Hepatocyte (in vitro differentiated cells): ENCODE data around the gene PIAS1. TPM values are rescaled to one million over a fixed set of nuclear protein-coding genes. Genes with fewer than 3 reads are reported as not detected.

ENCODE experiments used
- DNase-seq: peaks from one replicate; pipeline ENCODE4 v3.0.0-alpha.2; 2016; ENCODE audit warnings: low spot score
- H2AFZ ChIP-seq: fragments of 200-600 bp; sonication (generic); 2 replicates; pipeline ENCODE4 v1.6.0; 2016; ENCODE audit warnings: antibody characterized with exemption, mild to moderate bottlenecking
- H3K27ac ChIP-seq: fragments of 200-600 bp; sonication (generic); 2 replicates; pipeline ENCODE4 v1.5.1; 2016; ENCODE audit warnings: mild to moderate bottlenecking
- H3K27me3 ChIP-seq: fragments of 200-600 bp; sonication (generic); 2 replicates; pipeline ENCODE4 v1.6.1; 2016
- H3K36me3 ChIP-seq: fragments of 200-600 bp; sonication (generic); replicated peaks from 2 replicates; pipeline ENCODE4 v1.5.1; 2016; ENCODE audit warnings: low read depth; ENCODE audit not compliant: insufficient read depth
- H3K4me1 ChIP-seq: fragments of 200-600 bp; sonication (generic); 2 replicates; pipeline ENCODE4 v1.5.1; 2016; ENCODE audit warnings: mild to moderate bottlenecking, moderate library complexity; ENCODE audit not compliant: insufficient read depth
- H3K4me2 ChIP-seq: fragments of 200-600 bp; sonication (generic); 2 replicates; pipeline ENCODE4 v1.6.0; 2016
- H3K4me3 ChIP-seq: fragments of 200-600 bp; sonication (generic); 2 replicates; pipeline ENCODE4 v1.5.1; 2016; ENCODE audit warnings: mild to moderate bottlenecking
- H3K79me2 ChIP-seq: fragments of 200-600 bp; sonication (generic); 2 replicates; pipeline ENCODE4 v1.6.0; 2017; ENCODE audit warnings: mild to moderate bottlenecking
- H3K9me2 ChIP-seq: fragments of 200-600 bp; sonication (generic); replicated peaks from 2 replicates; pipeline ENCODE4 v1.6.0; 2017; ENCODE audit warnings: mild to moderate bottlenecking; ENCODE audit not compliant: insufficient read depth
- H3K9me3 ChIP-seq: fragments of 200-600 bp; sonication (generic); 2 replicates; pipeline ENCODE4 v1.5.1; 2016; ENCODE audit warnings: low read depth, mild to moderate bottlenecking
- H4K20me1 ChIP-seq: fragments of 200-600 bp; sonication (generic); 2 replicates; pipeline ENCODE4 v1.6.0; 2016; ENCODE audit warnings: mild to moderate bottlenecking; ENCODE audit not compliant: insufficient read depth, poor library complexity, severe bottlenecking
- EZH2 ChIP-seq: fragments of 200-600 bp; sonication (generic); IDR thresholded peaks from 2 replicates; pipeline ENCODE4 v1.6.1; 2016; ENCODE audit warnings: antibody characterized with exemption, mild to moderate bottlenecking, borderline replicate concordance
- EZH2phosphoT487 ChIP-seq: fragments of 200-600 bp; sonication (generic); IDR thresholded peaks from one replicate; pipeline ENCODE4 v1.6.1; 2018; ENCODE audit warnings: antibody characterized with exemption, mild to moderate bottlenecking, low read depth, moderate library complexity; ENCODE audit not compliant: unreplicated experiment, severe bottlenecking
- WGBS: methylation state at CpG from one replicate; pipeline ENCODE4 v1.1.6; 2016; ENCODE audit warnings: low lambda C conversion rate; ENCODE audit errors: missing lambda C conversion rate; 5-methylcytosine and 5-hydroxymethylcytosine counted together
- polyA plus RNA-seq: library from polyadenylated mRNA; unstranded; fragments of >200 nt; fragmentation: Nextera tagmentation; extraction: Ambion mirVana; gene quantifications from 2 replicates; pipeline ENCODE4 v1.2.1, GENCODE V29; 2016
- total RNA-seq: library from RNA; depleted of rRNA; stranded (reverse); fragments of >200 nt; gene quantifications from 2 replicates; pipeline ENCODE4 v1.2.3, GENCODE V29; 2014
- TF ChIP-seq, protein P1 (sequence below): fragments of 200-600 bp; sonication (generic); IDR thresholded peaks from 2 replicates; pipeline ENCODE4 v1.5.1; 2016; ENCODE audit warnings: antibody characterized with exemption, mild to moderate bottlenecking; ENCODE audit not compliant: poor library complexity

The PIAS1 gene
- total and polyA plus RNA-seq, 2 experiments from 2014 or later: 22.6 to 45.4 TPM

GRCh38 chr15:68073576-68074288 lies 19.6 kb downstream of the PIAS1 start:
- WGBS: 95% methylated on average over 6 of the region's 6 CpGs
- no peak overlapping the region for H3K4me3 ChIP-seq
- TF ChIP-seq EZH2phosphoT487 (no peak), EZH2 (no peak)
- TF ChIP-seq, protein P1, sequence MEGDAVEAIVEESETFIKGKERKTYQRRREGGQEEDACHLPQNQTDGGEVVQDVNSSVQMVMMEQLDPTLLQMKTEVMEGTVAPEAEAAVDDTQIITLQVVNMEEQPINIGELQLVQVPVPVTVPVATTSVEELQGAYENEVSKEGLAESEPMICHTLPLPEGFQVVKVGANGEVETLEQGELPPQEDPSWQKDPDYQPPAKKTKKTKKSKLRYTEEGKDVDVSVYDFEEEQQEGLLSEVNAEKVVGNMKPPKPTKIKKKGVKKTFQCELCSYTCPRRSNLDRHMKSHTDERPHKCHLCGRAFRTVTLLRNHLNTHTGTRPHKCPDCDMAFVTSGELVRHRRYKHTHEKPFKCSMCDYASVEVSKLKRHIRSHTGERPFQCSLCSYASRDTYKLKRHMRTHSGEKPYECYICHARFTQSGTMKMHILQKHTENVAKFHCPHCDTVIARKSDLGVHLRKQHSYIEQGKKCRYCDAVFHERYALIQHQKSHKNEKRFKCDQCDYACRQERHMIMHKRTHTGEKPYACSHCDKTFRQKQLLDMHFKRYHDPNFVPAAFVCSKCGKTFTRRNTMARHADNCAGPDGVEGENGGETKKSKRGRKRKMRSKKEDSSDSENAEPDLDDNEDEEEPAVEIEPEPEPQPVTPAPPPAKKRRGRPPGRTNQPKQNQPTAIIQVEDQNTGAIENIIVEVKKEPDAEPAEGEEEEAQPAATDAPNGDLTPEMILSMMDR: no peak
- no peaks in the 10 kb centered on the region for H3K36me3 ChIP-seq
- peaks cover 73% of the 10 kb centered on the region for H4K20me1 ChIP-seq
- no peak overlapping the region for H3K27ac ChIP-seq
- no peak overlapping the region for H2AFZ ChIP-seq
- no peak overlapping the region for H3K4me2 ChIP-seq
- H3K9me3 ChIP-seq: no peaks in the 10 kb centered on the region
- no peaks in the 10 kb centered on the region for H3K9me2 ChIP-seq
- peaks cover 98% of the 10 kb centered on the region for H3K79me2 ChIP-seq
- DNase-seq: no peak
- peaks cover 15% of the 10 kb centered on the region for H3K4me1 ChIP-seq
- no peaks in the 10 kb centered on the region for H3K27me3 ChIP-seq

- Histone ChIP-seq H3K9me3 (no peaks in the 10 kb centered on the region), H3K27me3 (no peaks in the 10 kb centered on the region), H2AFZ (no peak overlapping the region), H3K36me3 (no peaks in the 10 kb centered on the region), H3K4me3 (no peak overlapping the region), H3K27ac (no peak overlapping the region), H3K4me2 (no peak overlapping the region), H3K9me2 (no peaks in the 10 kb centered on the region), H3K79me2 (peaks cover 98% of the 10 kb centered on the region), H3K4me1 (peaks cover 15% of the 10 kb centered on the region), H4K20me1 (peaks cover 86% of the 10 kb centered on the region)
- no peak for DNase-seq
- WGBS: 89% methylated on average over 18 of the region's 18 CpGs
- no peak for TF ChIP-seq EZH2phosphoT487
- TF ChIP-seq, protein P1: no peak
- no peak for TF ChIP-seq EZH2
These were observed 21.8 kb downstream of the PIAS1 start for GRCh38 chr15:68075764-68076385.

DNA sequence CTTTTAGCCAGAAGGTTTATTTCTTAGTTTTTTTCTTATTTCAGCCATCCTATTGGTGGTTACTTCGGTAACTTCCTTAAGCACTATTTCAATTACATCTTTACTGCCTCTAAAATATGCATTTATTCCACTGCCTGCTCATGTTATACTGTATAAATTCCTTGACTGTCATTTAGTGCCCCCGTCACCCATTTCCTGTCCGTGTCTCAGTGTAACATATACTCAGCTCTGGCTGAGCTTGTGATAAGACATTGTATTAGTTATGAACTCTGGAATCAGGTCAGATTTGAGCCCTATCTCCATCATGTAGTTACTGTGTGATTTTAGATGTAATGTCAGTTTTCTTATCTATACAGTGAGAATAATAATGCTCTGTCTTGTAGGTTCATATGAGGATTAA lies 24.2 kb downstream of the PIAS1 start:
- Histone ChIP-seq H3K4me2 (no peak overlapping the region), H3K36me3 (no peaks in the 10 kb centered on the region), H2AFZ (no peak overlapping the region), H3K4me3 (no peak overlapping the region), H3K9me2 (no peaks in the 10 kb centered on the region), H4K20me1 (peaks cover 93% of the 10 kb centered on the region), H3K79me2 (peaks cover 99% of the 10 kb centered on the region), H3K9me3 (no peaks in the 10 kb centered on the region), H3K27me3 (no peaks in the 10 kb centered on the region), H3K4me1 (peaks cover 15% of the 10 kb centered on the region), H3K27ac (no peak overlapping the region)
- DNase-seq: no peak
- 55% methylated on average over 3 of the region's 3 CpGs for WGBS
- TF ChIP-seq, protein P1: no peak
- TF ChIP-seq EZH2 (no peak), EZH2phosphoT487 (no peak)
